Articular chondrocyte of knee joint (primary cell): ENCODE measurements around the gene ZIK1. TPM values are rescaled to one million over a fixed set of nuclear protein-coding genes. Genes with fewer than 3 reads are reported as not detected.

ENCODE experiments used
- total RNA-seq: library from RNA; depleted of rRNA; stranded (reverse); fragments of >200 nt; gene quantifications from 2 replicates; pipeline ENCODE4 v1.2.3, GENCODE V29; 2012

ZIK1 gene
- total RNA-seq, result 5.0 and 7.5 TPM in 2 replicates

GRCh38 chr19:57583521-57584416 is at the start of gene ZIK1:
Gene ZIK1, plus strand, starts transcription at chr19:57584145. Its CDS starts 212 bp downstream, at chr19:57584357.

GRCh38 chr19:57559404-57560025 is 24.4 kb upstream of the ZIK1 start, which contains the start of gene ZNF550:
Gene ZNF550, minus strand, starts transcription at chr19:57559863. Its CDS starts 181 bp downstream, at chr19:57559682.

GRCh38 chr19:57578487-57579205 is 5.3 kb upstream of the ZIK1 start, which contains the start of gene ZNF416:
Gene ZNF416, minus strand, starts transcription at chr19:57578911. Its CDS starts 207 bp downstream, at chr19:57578704.

GRCh38 chr19:57599761-57600383 is 15.9 kb downstream of the ZIK1 start, which contains the start of gene ZNF530:
Gene ZNF530, plus strand, starts transcription at chr19:57599885. Its CDS starts 4,461 bp downstream, at chr19:57604346.

GRCh38 chr19:57613941-57614743 is 30.2 kb downstream of the ZIK1 start, which contains the start of gene ZNF134:
Gene ZNF134, plus strand, starts transcription at chr19:57614242. Its CDS starts 5,227 bp downstream, at chr19:57619469.

GRCh38 chr19:57632987-57633831 is 49.3 kb downstream of the ZIK1 start, which contains the start of gene ZNF211:
Gene ZNF211, plus strand, starts transcription at chr19:57633168. Its CDS starts 179 bp downstream, at chr19:57633347.

Other genes starting within 250 kb of the ZIK1 start
- gene ZNF304, start 232.9 kb upstream of the ZIK1 start, total RNA-seq, result 9.1 and 12.9 TPM in 2 replicates
- gene TRAPPC2B, start 220.6 kb upstream of the ZIK1 start, total RNA-seq, result 8.0 and 12.9 TPM in 2 replicates
- 3.5 and 4.6 TPM in 2 replicates for gene ZNF547, start 220.6 kb upstream of the ZIK1 start, total RNA-seq
- 20.9 and 23.2 TPM in 2 replicates for gene ZNF548, start 194.3 kb upstream of the ZIK1 start, total RNA-seq
- gene ZNF17, start 173.0 kb upstream of the ZIK1 start, total RNA-seq, result 13.5 and 15.5 TPM in 2 replicates
- 6.8 and 7.0 TPM in 2 replicates for gene ZNF749, start 148.8 kb upstream of the ZIK1 start, total RNA-seq
- 1.0 and 1.4 TPM in 2 replicates for gene VN1R1, start 127.0 kb upstream of the ZIK1 start, total RNA-seq
- gene ZNF772, start 106.6 kb upstream of the ZIK1 start, total RNA-seq, result 18.8 and 21.6 TPM in 2 replicates
- gene ZNF419, start 96.4 kb upstream of the ZIK1 start, total RNA-seq, result 12.9 and 18.1 TPM in 2 replicates
- gene ZNF773, start 84.2 kb upstream of the ZIK1 start, total RNA-seq, result 16.7 and 20.9 TPM in 2 replicates
- 6.4 and 7.8 TPM in 2 replicates for gene ZNF549, start 56.8 kb upstream of the ZIK1 start, total RNA-seq
- gene ZNF550, start 24.3 kb upstream of the ZIK1 start, total RNA-seq, result 5.7 and 6.9 TPM in 2 replicates
- 6.4 and 7.7 TPM in 2 replicates for gene ZNF416, start 5.2 kb upstream of the ZIK1 start, total RNA-seq
- 3.8 and 3.9 TPM in 2 replicates for gene ZNF530, start 15.7 kb downstream of the ZIK1 start, total RNA-seq
- gene ZNF134, start 30.1 kb downstream of the ZIK1 start, total RNA-seq, result 22.0 and 27.9 TPM in 2 replicates
- 8.4 and 11.0 TPM in 2 replicates for gene ZNF211, start 49.0 kb downstream of the ZIK1 start, total RNA-seq
- gene ZSCAN4, start 84.8 kb downstream of the ZIK1 start, total RNA-seq, result not detected in 2 replicates
- gene ZNF551, start 97.8 kb downstream of the ZIK1 start, total RNA-seq, result 8.0 and 9.6 TPM in 2 replicates
- gene ZNF154, start 125.1 kb downstream of the ZIK1 start, total RNA-seq, result 4.2 and 6.6 TPM in 2 replicates
- gene ZNF671, start 143.5 kb downstream of the ZIK1 start, total RNA-seq, result 6.7 and 12.5 TPM in 2 replicates
- 14.9 and 17.6 TPM in 2 replicates for gene ZNF776, start 162.7 kb downstream of the ZIK1 start, total RNA-seq
- 17.6 and 18.8 TPM in 2 replicates for gene ZNF586, start 185.5 kb downstream of the ZIK1 start, total RNA-seq
- gene ZNF552, start 230.8 kb downstream of the ZIK1 start, total RNA-seq, result 4.9 and 6.0 TPM in 2 replicates
- gene ZNF587B, start 246.2 kb downstream of the ZIK1 start, total RNA-seq, result 23.0 and 24.4 TPM in 2 replicates